ENCODE results near the gene HABP2. TPM values are rescaled to one million over a fixed set of nuclear protein-coding genes. Genes with fewer than 3 reads are reported as not detected.

The HABP2 gene
- total RNA-seq, 1 experiment from 2014 or later = not detected

DNA sequence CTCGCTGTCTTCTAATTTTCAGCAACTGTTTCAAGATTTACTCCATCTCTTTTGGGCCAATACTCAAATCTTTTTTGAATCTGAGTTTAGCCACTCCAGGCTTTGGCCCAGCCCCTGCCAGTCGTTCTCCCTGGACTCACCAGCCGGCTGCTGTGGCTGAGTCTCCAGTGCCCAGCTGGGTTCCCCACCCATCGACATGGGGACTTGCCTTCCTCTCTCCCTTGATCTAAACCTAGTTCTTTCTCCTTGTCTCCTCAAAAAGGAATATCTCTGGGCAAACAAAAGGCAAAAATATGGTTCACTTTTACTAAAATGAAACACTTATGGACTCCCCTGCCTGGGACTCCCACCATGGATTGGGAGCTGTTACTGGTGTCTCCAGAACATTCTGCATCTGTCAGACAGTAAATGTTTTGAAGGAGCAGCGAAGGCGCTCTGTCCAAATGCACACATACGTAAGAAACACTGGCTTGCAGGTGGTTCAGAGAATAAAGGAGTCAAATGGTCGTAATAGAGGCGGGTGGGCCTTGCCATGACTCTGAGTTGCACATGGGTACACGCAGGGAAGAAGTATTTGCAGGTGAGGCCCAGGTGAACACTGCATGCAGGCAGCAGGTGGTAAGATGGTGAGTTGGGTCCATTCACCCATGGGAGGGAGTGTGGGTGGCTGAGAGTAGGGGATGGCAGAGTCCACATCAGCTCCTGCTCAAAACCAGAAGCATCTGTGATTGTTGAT is 35.5 kb upstream of the HABP2 start:
- WGBS (ENCODE audit: extremely low coverage, insufficient read length, low lambda C conversion rate) = no CpG with 5 or more reads among the region's 10 CpGs
- H3K9me3 ChIP-seq (ENCODE audit: control insufficient read depth, low read depth, low read length) = no peaks in the 10 kb centered on the region

More for the DNA sequence above, 35.5 kb upstream of the HABP2 start:
- no peaks in the 10 kb centered on the region for H3K79me2 ChIP-seq (ENCODE audit: insufficient read depth, low read length)
- no peak overlapping the region for H3K18ac ChIP-seq (ENCODE audit: insufficient read length, low read depth, low read length)
- no peak overlapping the region for H3K23ac ChIP-seq (ENCODE audit: insufficient read length, low read depth, low read length)
- H3K56ac ChIP-seq (ENCODE audit: insufficient read length, low read depth, low read length) = no peak overlapping the region
- no peak overlapping the region for H3K4me3 Mint-ChIP-seq
- no peaks in the 10 kb centered on the region for H3K23me2 ChIP-seq (ENCODE audit: insufficient read length, low read depth, low read length, poor library complexity, severe bottlenecking)
- no peaks in the 10 kb centered on the region for H3K27me3 ChIP-seq (ENCODE audit: insufficient read depth, low read length)
- no peaks in the 10 kb centered on the region for H4K20me1 ChIP-seq (ENCODE audit: control insufficient read depth, insufficient read depth, insufficient read length)
- TF ChIP-seq, protein P1, sequence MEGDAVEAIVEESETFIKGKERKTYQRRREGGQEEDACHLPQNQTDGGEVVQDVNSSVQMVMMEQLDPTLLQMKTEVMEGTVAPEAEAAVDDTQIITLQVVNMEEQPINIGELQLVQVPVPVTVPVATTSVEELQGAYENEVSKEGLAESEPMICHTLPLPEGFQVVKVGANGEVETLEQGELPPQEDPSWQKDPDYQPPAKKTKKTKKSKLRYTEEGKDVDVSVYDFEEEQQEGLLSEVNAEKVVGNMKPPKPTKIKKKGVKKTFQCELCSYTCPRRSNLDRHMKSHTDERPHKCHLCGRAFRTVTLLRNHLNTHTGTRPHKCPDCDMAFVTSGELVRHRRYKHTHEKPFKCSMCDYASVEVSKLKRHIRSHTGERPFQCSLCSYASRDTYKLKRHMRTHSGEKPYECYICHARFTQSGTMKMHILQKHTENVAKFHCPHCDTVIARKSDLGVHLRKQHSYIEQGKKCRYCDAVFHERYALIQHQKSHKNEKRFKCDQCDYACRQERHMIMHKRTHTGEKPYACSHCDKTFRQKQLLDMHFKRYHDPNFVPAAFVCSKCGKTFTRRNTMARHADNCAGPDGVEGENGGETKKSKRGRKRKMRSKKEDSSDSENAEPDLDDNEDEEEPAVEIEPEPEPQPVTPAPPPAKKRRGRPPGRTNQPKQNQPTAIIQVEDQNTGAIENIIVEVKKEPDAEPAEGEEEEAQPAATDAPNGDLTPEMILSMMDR (conservative IDR thresholded peaks at IDR 0.05) = no peak
- no peak overlapping the region for H2BK120ac ChIP-seq (ENCODE audit: low read depth, low read length, poor library complexity, severe bottlenecking)
- H4K8ac ChIP-seq (replicated peaks; ENCODE audit: insufficient read length, low read depth, low read length) = no peak overlapping the region
- no peaks in the 10 kb centered on the region for H3K4me1 Mint-ChIP-seq
- no peak for DNase-seq
- H2BK5ac ChIP-seq (ENCODE audit: insufficient read length, low read length) = no peak overlapping the region
- H3K14ac ChIP-seq (ENCODE audit: insufficient read depth, low read length) = peak overlapping the region; percentile 28; the same call in 1 of the 2 replicates
- H2BK20ac ChIP-seq (ENCODE audit: low read depth, low read length, poor library complexity, severe bottlenecking) = no peak overlapping the region
- H3K4me2 ChIP-seq (ENCODE audit: insufficient read depth, insufficient read length, low read length) = no peak overlapping the region
- H2AK5ac ChIP-seq (ENCODE audit: insufficient read length, low read length) = no peak overlapping the region
- H3K9ac ChIP-seq (ENCODE audit: extremely low read depth, insufficient read length, low read length) = no peak overlapping the region
- no peaks in the 10 kb centered on the region for H3K79me1 ChIP-seq (ENCODE audit: insufficient read depth, low read depth, low read length, poor library complexity, severe bottlenecking)
- H3K9me3 Mint-ChIP-seq = no peaks in the 10 kb centered on the region; a peak in 1 of 5 replicates
- peaks cover 29% of the 10 kb centered on the region for H3K27me3 Mint-ChIP-seq (ENCODE audit: low read depth)
- H2AFZ ChIP-seq (ENCODE audit: low read length) = no peak overlapping the region
- H3K36me3 Mint-ChIP-seq (ENCODE audit: insufficient read depth in 1 of 3, low read depth in 3 of 3) = no peaks in the 10 kb centered on the region
- H3T11ph ChIP-seq (ENCODE audit: low read length) = no peak overlapping the region
- no peak overlapping the region for H4K91ac ChIP-seq (ENCODE audit: insufficient read length, low read depth, low read length)
- H3K4me1 ChIP-seq (ENCODE audit: insufficient read depth, low read length) = no peaks in the 10 kb centered on the region
- H3K4ac ChIP-seq (ENCODE audit: low read depth, low read length) = no peak overlapping the region
- H4K5ac ChIP-seq (ENCODE audit: insufficient read length, low read depth, low read length) = no peak overlapping the region
- H3K27ac ChIP-seq (ENCODE audit: insufficient read length, low read depth, low read length) = no peak overlapping the region
- H3K27ac Mint-ChIP-seq = no peak overlapping the region
- H2BK15ac ChIP-seq (ENCODE audit: low read depth, low read length) = no peak overlapping the region
- no peak overlapping the region for H2BK12ac ChIP-seq (ENCODE audit: insufficient read length, low read depth, low read length)
